NCI-H1105 (cell line): Measurements from ENCODE around the gene UNC50.
"Not testable (repeated sequence)": the region's sequence is repeated elsewhere in the genome, so short reads cannot be mapped to it uniquely, and the experiment has no call there.

Experiments used
- DNase-seq: peaks from one replicate; lab custom pipeline; 2025; lab: John Stamatoyannopoulos, UW

UNC50 gene

GRCh38 chr2:98576666-98577312 is 31.6 kb upstream of the UNC50 start:
- no peak for DNase-seq

GRCh38 chr2:98577313-98577712 is 31.1 kb upstream of the UNC50 start:
- no peak for DNase-seq

- DNase-seq: no peak
Observed at GRCh38 chr2:98578231-98578630, 30.2 kb upstream of the UNC50 start.

GRCh38 chr2:98579926-98580325 is 28.5 kb upstream of the UNC50 start:
- no peak for DNase-seq

GRCh38 chr2:98580656-98581284 is 27.6 kb upstream of the UNC50 start:
- DNase-seq: no peak

- no peak for DNase-seq
Observed at GRCh38 chr2:98582523-98582922, 25.9 kb upstream of the UNC50 start.

GRCh38 chr2:98583276-98583675 is 25.1 kb upstream of the UNC50 start:
- DNase-seq: no peak

GRCh38 chr2:98583816-98584618 is 24.4 kb upstream of the UNC50 start:
- DNase-seq: no peak

GRCh38 chr2:98585386-98585785 is 23.0 kb upstream of the UNC50 start:
- DNase-seq: no peak

GRCh38 chr2:98586551-98587140 is 21.7 kb upstream of the UNC50 start:
- DNase-seq: no peak

- DNase-seq: no peak
Observed at GRCh38 chr2:98588880-98589431, 19.4 kb upstream of the UNC50 start.

- no peak for DNase-seq
Observed at GRCh38 chr2:98589489-98589888, 18.9 kb upstream of the UNC50 start.

- no peak for DNase-seq
Observed at GRCh38 chr2:98592565-98592964, 15.8 kb upstream of the UNC50 start.

- not testable (repeated sequence) for DNase-seq
Observed at GRCh38 chr2:98594665-98595064, 13.7 kb upstream of the UNC50 start.

- no peak for DNase-seq
Observed at GRCh38 chr2:98598781-98599428, 9.5 kb upstream of the UNC50 start.

GRCh38 chr2:98601532-98602132 is 6.8 kb upstream of the UNC50 start:
- peak; percentile 9 for DNase-seq

- peak; percentile 1 for DNase-seq
Observed at GRCh38 chr2:98604547-98604946, 3.8 kb upstream of the UNC50 start.

GRCh38 chr2:98605076-98605475 is 3.3 kb upstream of the UNC50 start:
- no peak for DNase-seq

GRCh38 chr2:98606431-98606830 is 2.0 kb upstream of the UNC50 start:
- DNase-seq: no peak

GRCh38 chr2:98607104-98607503 is 1.3 kb upstream of the UNC50 start:
- DNase-seq: no peak

GRCh38 chr2:98607741-98608115 is 661 bp upstream of the UNC50 start:
- no peak for DNase-seq
